ENCODE results near the gene OR6N1.

Gene OR6N1

GRCh38 chr1:158735848-158736247, 36.1 kb downstream of the OR6N1 start:
- DNase-seq: no peak

GRCh38 chr1:158732524-158732923, 39.5 kb downstream of the OR6N1 start:
- DNase-seq: no peak

- DNase-seq: no peak
Measured at GRCh38 chr1:158731707-158732106, 40.3 kb downstream of the OR6N1 start.

GRCh38 chr1:158730453-158730852, 41.5 kb downstream of the OR6N1 start:
- DNase-seq: no peak

- no peak for DNase-seq
Measured at GRCh38 chr1:158728510-158729225, 43.3 kb downstream of the OR6N1 start.

GRCh38 chr1:158724442-158724841, 47.6 kb downstream of the OR6N1 start:
- no peak for DNase-seq

GRCh38 chr1:158720620-158721019, 51.4 kb downstream of the OR6N1 start, which contains the start of gene OR6K3:
Gene OR6K3, minus strand, starts transcription at chr1:158720720. Its CDS starts 2,605 bp downstream, at chr1:158718115.
- DNase-seq: no peak

GRCh38 chr1:158719664-158720063, 52.3 kb downstream of the OR6N1 start:
- no peak for DNase-seq

- no peak for DNase-seq
Measured at GRCh38 chr1:158717344-158717743, 54.7 kb downstream of the OR6N1 start.

GRCh38 chr1:158716335-158716734, 55.7 kb downstream of the OR6N1 start:
- no peak for DNase-seq

- no peak for DNase-seq
Measured at GRCh38 chr1:158714754-158715153, 57.2 kb downstream of the OR6N1 start.
